ENCODE measurements around the gene IL1RAPL1.
"Not testable (repeated sequence)": the region's sequence is repeated elsewhere in the genome, so short reads cannot be mapped to it uniquely, and the experiment has no call there.

IL1RAPL1 gene

GRCh38 chrX:29318012-29318411 lies 730.8 kb downstream of the IL1RAPL1 start:
- H3K27me3 ChIP-seq (ENCODE audit: control insufficient read depth in 1 of 2, insufficient read depth in 2 of 2, low read length in 2 of 2) = no peaks in the 10 kb centered on the region
- H3K36me3 ChIP-seq (ENCODE audit: control insufficient read depth in 1 of 2, insufficient read depth in 2 of 2, low read length in 2 of 2) = no peaks in the 10 kb centered on the region
- H3K9ac ChIP-seq (ENCODE audit: low read depth in 1 of 2, low read length in 2 of 2) = no peak overlapping the region
- H3K4me1 ChIP-seq (ENCODE audit: control insufficient read depth in 1 of 2, insufficient read depth in 2 of 2, low read length in 2 of 2) = no peaks in the 10 kb centered on the region
- H3K4me3 ChIP-seq (ENCODE audit: low read depth in 1 of 2, low read length in 2 of 2) = no peak overlapping the region
- no peaks in the 10 kb centered on the region for H3K9me3 ChIP-seq (ENCODE audit: control insufficient read depth in 1 of 2, low read length in 2 of 2)
- no peak overlapping the region for H3K27ac ChIP-seq (ENCODE audit: low read depth, low read length)

GRCh38 chrX:29332429-29332828 lies 745.2 kb downstream of the IL1RAPL1 start:
- H3K36me3 ChIP-seq (ENCODE audit: control insufficient read depth in 1 of 2, insufficient read depth in 2 of 2, low read length in 2 of 2); H3K4me3 ChIP-seq (ENCODE audit: low read depth in 1 of 2, low read length in 2 of 2); H3K27me3 ChIP-seq (ENCODE audit: control insufficient read depth in 1 of 2, insufficient read depth in 2 of 2, low read length in 2 of 2); H3K9me3 ChIP-seq (ENCODE audit: control insufficient read depth in 1 of 2, low read length in 2 of 2); H3K4me1 ChIP-seq (ENCODE audit: control insufficient read depth in 1 of 2, insufficient read depth in 2 of 2, low read length in 2 of 2); H3K9ac ChIP-seq (ENCODE audit: low read depth in 1 of 2, low read length in 2 of 2); H3K27ac ChIP-seq (ENCODE audit: low read depth, low read length): not testable (repeated sequence)

- not testable (repeated sequence) for H3K27ac ChIP-seq (ENCODE audit: low read depth, low read length); H3K9me3 ChIP-seq (ENCODE audit: control insufficient read depth in 1 of 2, low read length in 2 of 2); H3K4me3 ChIP-seq (ENCODE audit: low read depth in 1 of 2, low read length in 2 of 2); H3K9ac ChIP-seq (ENCODE audit: low read depth in 1 of 2, low read length in 2 of 2); H3K4me1 ChIP-seq (ENCODE audit: control insufficient read depth in 1 of 2, insufficient read depth in 2 of 2, low read length in 2 of 2); H3K27me3 ChIP-seq (ENCODE audit: control insufficient read depth in 1 of 2, insufficient read depth in 2 of 2, low read length in 2 of 2); H3K36me3 ChIP-seq (ENCODE audit: control insufficient read depth in 1 of 2, insufficient read depth in 2 of 2, low read length in 2 of 2)
Measured at GRCh38 chrX:29333091-29333490, 745.8 kb downstream of the IL1RAPL1 start.

GRCh38 chrX:29348288-29348687 lies 761.0 kb downstream of the IL1RAPL1 start:
- no peaks in the 10 kb centered on the region for H3K4me1 ChIP-seq (ENCODE audit: control insufficient read depth in 1 of 2, insufficient read depth in 2 of 2, low read length in 2 of 2)
- no peak overlapping the region for H3K27ac ChIP-seq (ENCODE audit: low read depth, low read length)
- no peak overlapping the region for H3K9ac ChIP-seq (ENCODE audit: low read depth in 1 of 2, low read length in 2 of 2)

GRCh38 chrX:29359276-29359675 lies 772.0 kb downstream of the IL1RAPL1 start:
- Histone ChIP-seq H3K9ac (ENCODE audit: low read depth in 1 of 2, low read length in 2 of 2) (no peak overlapping the region), H3K36me3 (ENCODE audit: control insufficient read depth in 1 of 2, insufficient read depth in 2 of 2, low read length in 2 of 2) (no peaks in the 10 kb centered on the region), H3K9me3 (ENCODE audit: control insufficient read depth in 1 of 2, low read length in 2 of 2) (peaks cover 0 to 2% of the 10 kb centered on the region in 2 donors), H3K4me1 (ENCODE audit: control insufficient read depth in 1 of 2, insufficient read depth in 2 of 2, low read length in 2 of 2) (no peaks in the 10 kb centered on the region), H3K27ac (ENCODE audit: low read depth, low read length) (no peak overlapping the region), H3K27me3 (ENCODE audit: control insufficient read depth in 1 of 2, insufficient read depth in 2 of 2, low read length in 2 of 2) (no peaks in the 10 kb centered on the region), H3K4me3 (ENCODE audit: low read depth in 1 of 2, low read length in 2 of 2) (no peak overlapping the region)

More at GRCh38 chrX:29348288-29348687, 761.0 kb downstream of the IL1RAPL1 start:
- H3K9me3 ChIP-seq (ENCODE audit: control insufficient read depth in 1 of 2, low read length in 2 of 2) = no peaks in the 10 kb centered on the region
- no peak overlapping the region for H3K4me3 ChIP-seq (ENCODE audit: low read depth in 1 of 2, low read length in 2 of 2)
- H3K36me3 ChIP-seq (ENCODE audit: control insufficient read depth in 1 of 2, insufficient read depth in 2 of 2, low read length in 2 of 2) = no peaks in the 10 kb centered on the region
- H3K27me3 ChIP-seq (ENCODE audit: control insufficient read depth in 1 of 2, insufficient read depth in 2 of 2, low read length in 2 of 2) = no peaks in the 10 kb centered on the region

- not testable (repeated sequence) for H3K27me3 ChIP-seq (ENCODE audit: control insufficient read depth in 1 of 2, insufficient read depth in 2 of 2, low read length in 2 of 2); H3K27ac ChIP-seq (ENCODE audit: low read depth, low read length); H3K4me3 ChIP-seq (ENCODE audit: low read depth in 1 of 2, low read length in 2 of 2); H3K36me3 ChIP-seq (ENCODE audit: control insufficient read depth in 1 of 2, insufficient read depth in 2 of 2, low read length in 2 of 2); H3K9me3 ChIP-seq (ENCODE audit: control insufficient read depth in 1 of 2, low read length in 2 of 2); H3K4me1 ChIP-seq (ENCODE audit: control insufficient read depth in 1 of 2, insufficient read depth in 2 of 2, low read length in 2 of 2); H3K9ac ChIP-seq (ENCODE audit: low read depth in 1 of 2, low read length in 2 of 2)
Measured at GRCh38 chrX:29374765-29375164, 787.5 kb downstream of the IL1RAPL1 start.

- no peak overlapping the region for H3K27ac ChIP-seq (ENCODE audit: low read depth, low read length)
- H3K4me3 ChIP-seq (ENCODE audit: low read depth in 1 of 2, low read length in 2 of 2) = no peak overlapping the region
- peaks cover 0 to 3% of the 10 kb centered on the region in 2 donors for H3K9me3 ChIP-seq (ENCODE audit: control insufficient read depth in 1 of 2, low read length in 2 of 2)
- no peaks in the 10 kb centered on the region for H3K27me3 ChIP-seq (ENCODE audit: control insufficient read depth in 1 of 2, insufficient read depth in 2 of 2, low read length in 2 of 2)
- no peak overlapping the region for H3K9ac ChIP-seq (ENCODE audit: low read depth in 1 of 2, low read length in 2 of 2)
- H3K36me3 ChIP-seq (ENCODE audit: control insufficient read depth in 1 of 2, insufficient read depth in 2 of 2, low read length in 2 of 2) = no peaks in the 10 kb centered on the region
- H3K4me1 ChIP-seq (ENCODE audit: control insufficient read depth in 1 of 2, insufficient read depth in 2 of 2, low read length in 2 of 2) = no peaks in the 10 kb centered on the region
Measured at GRCh38 chrX:29376584-29376983, 789.3 kb downstream of the IL1RAPL1 start.

- Histone ChIP-seq H3K9me3 (ENCODE audit: control insufficient read depth in 1 of 2, low read length in 2 of 2) (peaks cover 0 to 3% of the 10 kb centered on the region in 2 donors), H3K4me3 (ENCODE audit: low read depth in 1 of 2, low read length in 2 of 2) (no peak overlapping the region), H3K4me1 (ENCODE audit: control insufficient read depth in 1 of 2, insufficient read depth in 2 of 2, low read length in 2 of 2) (no peaks in the 10 kb centered on the region)
Measured at GRCh38 chrX:29382811-29383210, 795.6 kb downstream of the IL1RAPL1 start.

GRCh38 chrX:29388509-29388908 lies 801.3 kb downstream of the IL1RAPL1 start:
- Histone ChIP-seq H3K27ac (ENCODE audit: low read depth, low read length) (no peak overlapping the region), H3K4me3 (ENCODE audit: low read depth in 1 of 2, low read length in 2 of 2) (no peak overlapping the region), H3K27me3 (ENCODE audit: control insufficient read depth in 1 of 2, insufficient read depth in 2 of 2, low read length in 2 of 2) (no peaks in the 10 kb centered on the region), H3K4me1 (ENCODE audit: control insufficient read depth in 1 of 2, insufficient read depth in 2 of 2, low read length in 2 of 2) (no peaks in the 10 kb centered on the region), H3K9me3 (ENCODE audit: control insufficient read depth in 1 of 2, low read length in 2 of 2) (no peaks in the 10 kb centered on the region), H3K36me3 (ENCODE audit: control insufficient read depth in 1 of 2, insufficient read depth in 2 of 2, low read length in 2 of 2) (no peaks in the 10 kb centered on the region), H3K9ac (ENCODE audit: low read depth in 1 of 2, low read length in 2 of 2) (no peak overlapping the region)

More at GRCh38 chrX:29382811-29383210, 795.6 kb downstream of the IL1RAPL1 start:
- Histone ChIP-seq H3K36me3 (ENCODE audit: control insufficient read depth in 1 of 2, insufficient read depth in 2 of 2, low read length in 2 of 2) (no peaks in the 10 kb centered on the region), H3K27ac (ENCODE audit: low read depth, low read length) (no peak overlapping the region), H3K27me3 (ENCODE audit: control insufficient read depth in 1 of 2, insufficient read depth in 2 of 2, low read length in 2 of 2) (no peaks in the 10 kb centered on the region), H3K9ac (ENCODE audit: low read depth in 1 of 2, low read length in 2 of 2) (no peak overlapping the region)

- H3K4me3 ChIP-seq (ENCODE audit: low read depth in 1 of 2, low read length in 2 of 2) = no peak overlapping the region
- no peak overlapping the region for H3K27ac ChIP-seq (ENCODE audit: low read depth, low read length)
- no peaks in the 10 kb centered on the region for H3K9me3 ChIP-seq (ENCODE audit: control insufficient read depth in 1 of 2, low read length in 2 of 2)
- H3K36me3 ChIP-seq (ENCODE audit: control insufficient read depth in 1 of 2, insufficient read depth in 2 of 2, low read length in 2 of 2) = no peaks in the 10 kb centered on the region
- H3K4me1 ChIP-seq (ENCODE audit: control insufficient read depth in 1 of 2, insufficient read depth in 2 of 2, low read length in 2 of 2) = no peaks in the 10 kb centered on the region
- H3K27me3 ChIP-seq (ENCODE audit: control insufficient read depth in 1 of 2, insufficient read depth in 2 of 2, low read length in 2 of 2) = no peaks in the 10 kb centered on the region
- H3K9ac ChIP-seq (ENCODE audit: low read depth in 1 of 2, low read length in 2 of 2) = no peak overlapping the region
Measured at GRCh38 chrX:29397506-29397905, 810.3 kb downstream of the IL1RAPL1 start.

GRCh38 chrX:29407357-29407756 lies 820.1 kb downstream of the IL1RAPL1 start:
- no peaks in the 10 kb centered on the region for H3K9me3 ChIP-seq (ENCODE audit: control insufficient read depth in 1 of 2, low read length in 2 of 2)
- no peaks in the 10 kb centered on the region for H3K36me3 ChIP-seq (ENCODE audit: control insufficient read depth in 1 of 2, insufficient read depth in 2 of 2, low read length in 2 of 2)
- no peak overlapping the region for H3K4me3 ChIP-seq (ENCODE audit: low read depth in 1 of 2, low read length in 2 of 2)
- H3K4me1 ChIP-seq (ENCODE audit: control insufficient read depth in 1 of 2, insufficient read depth in 2 of 2, low read length in 2 of 2) = no peaks in the 10 kb centered on the region
- H3K27me3 ChIP-seq (ENCODE audit: control insufficient read depth in 1 of 2, insufficient read depth in 2 of 2, low read length in 2 of 2) = no peaks in the 10 kb centered on the region
- no peak overlapping the region for H3K27ac ChIP-seq (ENCODE audit: low read depth, low read length)
- no peak overlapping the region for H3K9ac ChIP-seq (ENCODE audit: low read depth in 1 of 2, low read length in 2 of 2)

Data from duodenal mucosa (tissue), 2 donors.